Psoas muscle (tissue), 8 donors: ENCODE results near the gene IFNA16. TPM values are rescaled to one million over a fixed set of nuclear protein-coding genes. Genes with fewer than 3 reads are reported as not detected.
"Not testable (repeated sequence)": the region's sequence is repeated elsewhere in the genome, so short reads cannot be mapped to it uniquely, and the experiment has no call there.

Experiments
- ATAC-seq, 4 donors: fragments of 200-7000 bp; cut with Tn5 transposase; one replicate each; pipeline ENCODE4 v1.9.1; 2020; ENCODE audit warnings: moderate library complexity in 3 of 4, mild to moderate bottlenecking in 2 of 4
- DNase-seq, 2 donors: peaks; one replicate each; pipeline ENCODE4 v3.0.0-alpha.2; 2020
- H3K27ac ChIP-seq: fragments of 200-600 bp; one replicate; pipeline ENCODE4 v1.8.0; 2022
- H3K27me3 ChIP-seq, 3 donors: fragments of 200-600 bp in 1 of 3; one replicate each; pipeline versions ENCODE4 v1.6.1 to v1.8.0; 2013 to 2022; ENCODE audit warnings: low read length in 2 of 3, mild to moderate bottlenecking in 2 of 3, moderate library complexity in 1 of 3; ENCODE audit not compliant: insufficient read depth in 3 of 3
- H3K36me3 ChIP-seq, 2 donors: fragments of 200-600 bp in 1 of 2; one replicate each; pipeline versions ENCODE4 v1.6.1 to v1.8.0; 2013 to 2022; ENCODE audit warnings: low read depth in 1 of 2, mild to moderate bottlenecking in 1 of 2, moderate library complexity in 1 of 2; ENCODE audit not compliant: insufficient read depth in 1 of 2
- H3K4me1 ChIP-seq: fragments of 200-600 bp; one replicate; pipeline ENCODE4 v1.8.0; 2022
- H3K4me3 ChIP-seq: fragments of 200-600 bp; one replicate; pipeline ENCODE4 v1.8.0; 2022; ENCODE audit warnings: mild to moderate bottlenecking
- H3K9me3 ChIP-seq: fragments of 200-600 bp; one replicate; pipeline ENCODE4 v1.8.0; 2022
- CTCF ChIP-seq: fragments of 200-600 bp; IDR thresholded peaks from one replicate; pipeline ENCODE4 v1.8.0; 2022; ENCODE audit warnings: antibody characterized with exemption
- WGBS, 3 donors: extraction: QIAGEN DNeasy Blood & Tissue Kit; methylation state at CpG; one replicate each; pipeline versions ENCODE4 v1.1.6 to v1.1.7; 2013; 5-methylcytosine and 5-hydroxymethylcytosine counted together
- intact Hi-C, 2 donors: fragments of 100-400 bp; cut with DNase I; formaldehyde crosslinking; loops; one replicate each; pipeline versions ENCODE4 v1.11.0 to v1.14.2; 2022
- polyA plus RNA-seq, 3 donors: library from polyadenylated mRNA; stranded (reverse); fragments of 200-250 nt; gene quantifications; one replicate each; pipeline ENCODE4 v1.2.3, GENCODE V29; 2013
- total RNA-seq, 4 donors: library from RNA; stranded (reverse); fragmentation: NEBNext Ultra II Directional in 2 of 4; extraction: Animal tissue kit (Norgen Biotek cat#: 25700) in 2 of 4; gene quantifications; one replicate each; pipeline versions ENCODE4 v1.2.1 to v1.2.4, GENCODE V29; 2021 to 2023
- donor health status: healthy with polysubstance abuse.
- donor health status: DM: no; HTN: no; CAD: no; lungs with moderate emphysema.
- donor health status: Bipolar disorder and iron deficiency.
- donor health status: healthy.
- donor health status: DM: yes; HTN: yes; CAD: no.
- donor health status: DM: no; HTN: no; CAD: no.
- donor health status: DM: no; HTN: no; CAD: no.
- donor health status: DM: yes; HTN: yes; CAD: no.

IFNA16 gene
- total and polyA plus RNA-seq, 7 donors = not detected

GRCh38 chr9:21251638-21252037, 34.5 kb upstream of the IFNA16 start:
- ATAC-seq = no peak
- Histone ChIP-seq H3K9me3 (no peaks in the 10 kb centered on the region), H3K4me1 (no peaks in the 10 kb centered on the region), H3K36me3 (no peaks in the 10 kb centered on the region), H3K4me3 (no peak overlapping the region), H3K27ac (no peak overlapping the region), H3K27me3 (no peaks in the 10 kb centered on the region)
- no peak for TF ChIP-seq CTCF
- DNase-seq = no peak
- intact Hi-C loops = no loop called here
- WGBS, 3 donors = 50 to 68% (median 54%) methylated on average over 4 of the region's 4 CpGs

- no peak for ATAC-seq
- intact Hi-C loops = no loop called here
- no peaks in the 10 kb centered on the region for H3K4me1 ChIP-seq
- H3K36me3 ChIP-seq = no peaks in the 10 kb centered on the region
- TF ChIP-seq CTCF = no peak
- no peak for DNase-seq
- 20 to 33% (median 29%) methylated on average over 1 of the region's 1 CpG for WGBS, 3 donors
- H3K4me3 ChIP-seq = no peak overlapping the region
- no peaks in the 10 kb centered on the region for H3K27me3 ChIP-seq
- no peak overlapping the region for H3K27ac ChIP-seq
- no peaks in the 10 kb centered on the region for H3K9me3 ChIP-seq
Measured at GRCh38 chr9:21251190-21251589, 34.1 kb upstream of the IFNA16 start.

GRCh38 chr9:21244836-21245235, 27.7 kb upstream of the IFNA16 start:
- DNase-seq (no peak), ATAC-seq (no peak)
- intact Hi-C loops = no loop called here
- Histone ChIP-seq H3K9me3 (no peaks in the 10 kb centered on the region), H3K27me3 (no peaks in the 10 kb centered on the region), H3K36me3 (no peaks in the 10 kb centered on the region), H3K4me1 (no peaks in the 10 kb centered on the region), H3K27ac (no peak overlapping the region), H3K4me3 (no peak overlapping the region)
- WGBS, 3 donors = 53 to 74% (median 62%) methylated on average over 2 of the region's 2 CpGs
- TF ChIP-seq CTCF = no peak

GRCh38 chr9:21239911-21240310, 22.8 kb upstream of the IFNA16 start, which contains the start of gene IFNA14:
Gene IFNA14 (minus strand): TSS chr9:21240005. CDS start chr9:21239935, 70 bp downstream.
- H3K27ac ChIP-seq = no peak within 1 kb of the TSS
- H3K4me3 ChIP-seq = no peak within 1 kb of the TSS
- no peaks in the 10 kb centered on the region for H3K4me1 ChIP-seq
- no peaks in the 10 kb centered on the region for H3K9me3 ChIP-seq
- intact Hi-C loops = loop anchor here in 1 of 2 donors (5.0 kb wide), 1 partner anchor 552 kb away; no protein-coding TSS in a partner anchor
- ATAC-seq = no peak
- no peak for DNase-seq
- TF ChIP-seq CTCF = no peak
- 74 to 79% (median 76%) methylated on average over 2 of the region's 2 CpGs for WGBS, 3 donors
- no peaks in the 10 kb centered on the region for H3K36me3 ChIP-seq
- H3K27me3 ChIP-seq = no peaks in the 10 kb centered on the region

- ATAC-seq, DNase-seq, H3K4me1 ChIP-seq, H3K27ac ChIP-seq, H3K9me3 ChIP-seq, H3K4me3 ChIP-seq, H3K36me3 ChIP-seq, H3K27me3 ChIP-seq: not testable (repeated sequence)
- intact Hi-C loops = loop anchor here in 1 of 2 donors (5.0 kb wide), 1 partner anchor 556 kb away; no protein-coding TSS in a partner anchor
- WGBS, 3 donors = 11 to 27% (median 13%) methylated on average over 1 of the region's 1 CpG
Measured at GRCh38 chr9:21236360-21236714, 19.2 kb upstream of the IFNA16 start.
